ENCODE measurements around the gene DHRS3. TPM values are rescaled to one million over a fixed set of nuclear protein-coding genes. Genes with fewer than 3 reads are reported as not detected.

Gene DHRS3
- total RNA-seq, 6 experiments from 2014 or later, result 6.0 to 29.1 (median 27.1) TPM

GRCh38 chr1:12594966-12595756, 22.8 kb downstream of the DHRS3 start:
- H3K9me3 Mint-ChIP-seq, result no peaks in the 10 kb centered on the region
- H3K27me3 Mint-ChIP-seq (ENCODE audit: insufficient read depth), result peaks cover 25% of the 10 kb centered on the region
- 0 out of 2 replicates have a peak, but pooled peaks cover 3% of the 10 kb centered on the region for H3K36me3 Mint-ChIP-seq (ENCODE audit: low read depth)
- peak overlapping the region; percentile 72 for H3K27ac Mint-ChIP-seq
- no peak for TF ChIP-seq CTCF (IDR thresholded peaks at IDR 0.05)
- no peak for DNase-seq
- peak overlapping the region; percentile 82 for H3K4me3 Mint-ChIP-seq
- H3K4me1 Mint-ChIP-seq (ENCODE audit: low read depth), result peaks cover 36% of the 10 kb centered on the region

DNA sequence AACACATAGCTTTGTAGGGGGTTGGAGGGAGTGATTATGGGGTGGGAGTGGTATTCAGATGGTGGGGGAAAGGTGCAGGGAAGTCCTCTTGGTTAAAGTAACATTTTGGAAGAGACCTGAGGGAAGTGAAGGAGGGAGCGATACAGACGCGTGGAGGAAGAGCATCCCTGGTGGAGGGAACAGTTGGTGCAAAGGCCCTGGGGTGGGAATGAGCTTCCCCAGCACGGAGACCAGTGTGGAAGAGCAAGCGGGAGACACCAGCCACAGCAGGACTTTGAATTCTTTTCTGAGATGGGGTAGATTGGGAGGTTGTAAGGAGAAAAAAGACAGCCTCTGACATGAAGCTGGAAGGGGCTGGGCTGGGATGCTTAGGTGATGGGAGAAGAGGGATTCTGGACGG, 23.5 kb downstream of the DHRS3 start:
- Mint-ChIP-seq H3K4me1 (ENCODE audit: low read depth) (peaks cover 36% of the 10 kb centered on the region), H3K27me3 (ENCODE audit: insufficient read depth) (peaks cover 20% of the 10 kb centered on the region), H3K27ac (peak overlapping the region; percentile 72), H3K4me3 (peak overlapping the region; percentile 66), H3K36me3 (ENCODE audit: low read depth) (0 out of 2 replicates have a peak, but pooled peaks cover 3% of the 10 kb centered on the region), H3K9me3 (no peaks in the 10 kb centered on the region)
- TF ChIP-seq CTCF (IDR thresholded peaks at IDR 0.05), result peak; percentile 24; the same call in 1 of the 2 replicates
- DNase-seq, result no peak

DNA sequence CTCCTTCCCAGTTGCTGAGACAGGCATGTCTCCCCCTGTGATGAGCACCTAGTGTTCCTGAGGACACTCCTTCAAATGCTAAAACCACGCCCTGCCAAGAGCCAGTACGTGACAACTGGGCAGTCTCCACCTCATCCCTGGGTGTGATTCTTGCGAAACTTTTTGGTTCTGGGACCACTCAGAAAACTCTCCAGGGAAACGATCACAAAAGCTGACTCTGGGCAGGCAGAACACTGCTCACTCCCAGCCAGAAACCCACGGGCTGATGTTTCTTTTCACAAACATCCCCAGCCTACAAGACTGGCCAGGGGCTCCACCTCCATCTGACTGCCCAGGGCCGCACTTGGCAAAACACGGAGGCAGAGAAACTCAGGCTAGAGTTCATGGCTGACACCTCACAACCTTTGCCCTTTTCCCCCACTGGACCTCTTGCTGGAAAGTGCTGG, 24.4 kb downstream of the DHRS3 start:
- H3K9me3 Mint-ChIP-seq, result no peaks in the 10 kb centered on the region
- H3K36me3 Mint-ChIP-seq (ENCODE audit: low read depth), result 0 out of 2 replicates have a peak, but pooled peaks cover 3% of the 10 kb centered on the region
- no peak overlapping the region for H3K27ac Mint-ChIP-seq
- no peak for DNase-seq
- TF ChIP-seq CTCF (IDR thresholded peaks at IDR 0.05), result no peak
- no peak overlapping the region; the same call in 1 of the 2 replicates for H3K4me3 Mint-ChIP-seq
- H3K4me1 Mint-ChIP-seq (ENCODE audit: low read depth), result peaks cover 39% of the 10 kb centered on the region
- peaks cover 18% of the 10 kb centered on the region for H3K27me3 Mint-ChIP-seq (ENCODE audit: insufficient read depth)

GRCh38 chr1:12592496-12592895, 25.5 kb downstream of the DHRS3 start:
- no peak overlapping the region for H3K27ac Mint-ChIP-seq
- TF ChIP-seq CTCF (IDR thresholded peaks at IDR 0.05), result no peak
- peaks cover 15% of the 10 kb centered on the region for H3K27me3 Mint-ChIP-seq (ENCODE audit: insufficient read depth)
- H3K36me3 Mint-ChIP-seq (ENCODE audit: low read depth), result 0 out of 2 replicates have a peak, but pooled peaks cover 3% of the 10 kb centered on the region
- no peaks in the 10 kb centered on the region for H3K9me3 Mint-ChIP-seq
- no peak for DNase-seq
- H3K4me3 Mint-ChIP-seq, result no peak overlapping the region
- peaks cover 43% of the 10 kb centered on the region for H3K4me1 Mint-ChIP-seq (ENCODE audit: low read depth)

- H3K4me3 Mint-ChIP-seq, result no peak overlapping the region
- 0 out of 2 replicates have a peak, but pooled peaks cover 3% of the 10 kb centered on the region for H3K36me3 Mint-ChIP-seq (ENCODE audit: low read depth)
- H3K27me3 Mint-ChIP-seq (ENCODE audit: insufficient read depth), result peaks cover 13% of the 10 kb centered on the region
- H3K9me3 Mint-ChIP-seq, result no peaks in the 10 kb centered on the region
- no peak for TF ChIP-seq CTCF (IDR thresholded peaks at IDR 0.05)
- H3K4me1 Mint-ChIP-seq (ENCODE audit: low read depth), result peaks cover 33% of the 10 kb centered on the region
- no peak overlapping the region for H3K27ac Mint-ChIP-seq
- DNase-seq, result no peak
These were observed 26.6 kb downstream of the DHRS3 start for GRCh38 chr1:12591267-12591938.
